Measurements from ENCODE around the gene PTH1R. TPM values are rescaled to one million over a fixed set of nuclear protein-coding genes. Genes with fewer than 3 reads are reported as not detected.

The PTH1R gene
- total RNA-seq, 1 donor from 2014 or later = 10.3 TPM

DNA sequence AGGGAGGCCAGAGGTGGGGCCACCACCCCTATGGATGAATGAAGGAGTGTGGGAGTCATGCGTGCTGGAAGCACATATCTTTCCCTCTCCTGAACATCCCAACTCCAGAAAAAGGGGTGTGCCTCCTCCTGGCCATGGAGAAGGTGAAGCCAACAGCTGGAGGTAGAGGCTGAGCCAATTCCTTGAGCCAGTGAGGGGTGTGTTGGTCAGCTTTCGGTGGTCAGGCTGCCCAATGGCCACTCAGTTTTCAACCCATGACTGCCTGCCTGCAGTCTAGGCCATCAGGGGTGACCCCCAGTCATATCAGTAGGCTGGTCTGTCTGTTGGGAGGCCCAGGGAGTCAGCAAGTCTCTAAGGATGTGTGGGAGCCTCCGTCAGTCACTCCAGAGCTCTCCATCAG, 13.6 kb downstream of the PTH1R start:
- H3K27ac ChIP-seq = no peak overlapping the region
- peaks cover 0 to 18% of the 10 kb centered on the region in 2 donors for H3K4me1 ChIP-seq
- no peak for DNase-seq (ENCODE audit: low spot score in 2 of 2)
- TF ChIP-seq, protein P1, sequence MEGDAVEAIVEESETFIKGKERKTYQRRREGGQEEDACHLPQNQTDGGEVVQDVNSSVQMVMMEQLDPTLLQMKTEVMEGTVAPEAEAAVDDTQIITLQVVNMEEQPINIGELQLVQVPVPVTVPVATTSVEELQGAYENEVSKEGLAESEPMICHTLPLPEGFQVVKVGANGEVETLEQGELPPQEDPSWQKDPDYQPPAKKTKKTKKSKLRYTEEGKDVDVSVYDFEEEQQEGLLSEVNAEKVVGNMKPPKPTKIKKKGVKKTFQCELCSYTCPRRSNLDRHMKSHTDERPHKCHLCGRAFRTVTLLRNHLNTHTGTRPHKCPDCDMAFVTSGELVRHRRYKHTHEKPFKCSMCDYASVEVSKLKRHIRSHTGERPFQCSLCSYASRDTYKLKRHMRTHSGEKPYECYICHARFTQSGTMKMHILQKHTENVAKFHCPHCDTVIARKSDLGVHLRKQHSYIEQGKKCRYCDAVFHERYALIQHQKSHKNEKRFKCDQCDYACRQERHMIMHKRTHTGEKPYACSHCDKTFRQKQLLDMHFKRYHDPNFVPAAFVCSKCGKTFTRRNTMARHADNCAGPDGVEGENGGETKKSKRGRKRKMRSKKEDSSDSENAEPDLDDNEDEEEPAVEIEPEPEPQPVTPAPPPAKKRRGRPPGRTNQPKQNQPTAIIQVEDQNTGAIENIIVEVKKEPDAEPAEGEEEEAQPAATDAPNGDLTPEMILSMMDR (IDR thresholded peaks at IDR 0.05) = no peak
- no peak overlapping the region for H3K4me3 ChIP-seq
- H3K27me3 ChIP-seq = no peaks in the 10 kb centered on the region
- intact Hi-C loops (cut with DNase I) = no loop called here
- H3K9me3 ChIP-seq = no peaks in the 10 kb centered on the region
- H3K36me3 ChIP-seq = no peaks in the 10 kb centered on the region

DNA sequence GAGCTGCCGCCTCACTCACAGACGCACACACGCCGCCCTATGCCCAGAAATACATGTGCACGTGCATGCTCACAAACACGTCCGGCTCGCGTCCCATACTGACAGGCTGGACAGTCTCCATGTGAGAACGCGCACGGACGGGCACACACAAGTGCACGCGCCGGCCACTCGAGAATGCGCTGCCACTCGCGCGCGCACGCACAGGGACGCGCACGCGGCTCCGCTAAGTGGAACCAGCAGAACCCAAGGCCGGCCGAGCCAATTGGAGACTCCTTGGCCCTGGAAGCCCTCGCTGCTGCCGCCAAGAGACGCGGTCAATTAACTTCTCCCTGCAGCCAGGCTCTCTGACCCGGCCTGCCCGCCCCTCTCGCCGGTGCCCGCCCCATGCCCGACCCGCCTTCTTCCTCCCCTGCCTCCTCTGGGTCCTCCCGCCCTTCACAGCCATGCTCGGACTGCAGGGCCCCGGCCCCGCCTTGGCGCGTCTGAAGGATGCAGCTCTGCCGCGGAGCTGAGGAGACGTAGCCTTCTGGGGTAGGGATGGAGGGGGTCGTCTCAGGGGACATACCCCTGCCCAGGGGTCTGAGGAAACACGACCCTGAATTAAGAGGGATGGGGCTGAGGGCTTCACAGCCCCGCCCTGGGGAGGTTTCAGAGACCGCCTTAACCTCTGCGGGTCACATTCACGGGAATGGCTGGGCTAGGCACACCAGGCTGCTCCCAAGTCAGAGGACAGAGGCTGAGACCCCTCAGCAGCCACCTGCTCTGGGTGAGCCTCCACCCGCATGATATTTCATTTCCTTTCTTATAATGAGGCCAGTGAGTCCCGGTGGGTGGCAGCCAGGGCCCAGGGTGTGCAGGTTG, 15.0 kb downstream of the PTH1R start:
- Histone ChIP-seq H3K4me1 (peaks cover 0 to 18% of the 10 kb centered on the region in 2 donors), H3K9me3 (no peaks in the 10 kb centered on the region), H3K27me3 (no peaks in the 10 kb centered on the region), H3K4me3 (peak overlapping the region; percentile 42 to 54), H3K36me3 (no peaks in the 10 kb centered on the region), H3K27ac (peak overlapping the region in 1 of 2 donors; percentile 61)
- DNase-seq (ENCODE audit: low spot score in 2 of 2) = peak; percentile 53 to 90
- intact Hi-C loops (cut with DNase I) = no loop called here
- TF ChIP-seq, protein P1 (IDR thresholded peaks at IDR 0.05) = no peak

DNA sequence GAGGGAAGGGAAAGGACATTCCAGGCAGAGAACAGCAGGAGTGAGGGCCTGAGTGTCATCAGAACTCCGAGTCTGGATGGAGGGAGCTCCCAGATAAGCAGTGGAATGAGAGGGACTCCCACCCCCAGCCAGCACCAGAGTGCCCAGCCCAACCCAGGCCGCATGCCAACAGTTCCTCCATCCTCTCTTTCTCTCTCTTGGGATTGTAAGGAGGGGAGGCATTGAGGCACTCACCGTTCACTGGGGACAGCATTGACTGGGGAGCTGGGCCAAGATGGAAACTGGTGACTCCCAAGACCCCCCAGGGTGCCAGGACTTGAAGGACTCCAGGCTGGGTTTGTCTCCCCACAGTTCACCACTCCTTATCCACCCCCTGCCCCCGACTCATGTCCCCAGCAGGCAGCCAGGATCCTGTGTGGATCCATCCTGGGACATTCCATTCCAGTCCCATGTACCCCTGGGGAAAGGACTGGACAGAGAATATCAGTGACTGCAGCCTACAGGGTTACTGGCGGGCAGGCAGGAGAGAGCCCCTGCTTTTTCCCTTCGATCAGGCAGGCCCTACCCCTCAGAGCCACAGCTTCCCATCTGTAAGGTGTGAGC, 15.7 kb downstream of the PTH1R start:
- intact Hi-C loops (cut with DNase I) = no loop called here
- DNase-seq (ENCODE audit: low spot score in 2 of 2) = no peak
- no peaks in the 10 kb centered on the region for H3K9me3 ChIP-seq

DNA sequence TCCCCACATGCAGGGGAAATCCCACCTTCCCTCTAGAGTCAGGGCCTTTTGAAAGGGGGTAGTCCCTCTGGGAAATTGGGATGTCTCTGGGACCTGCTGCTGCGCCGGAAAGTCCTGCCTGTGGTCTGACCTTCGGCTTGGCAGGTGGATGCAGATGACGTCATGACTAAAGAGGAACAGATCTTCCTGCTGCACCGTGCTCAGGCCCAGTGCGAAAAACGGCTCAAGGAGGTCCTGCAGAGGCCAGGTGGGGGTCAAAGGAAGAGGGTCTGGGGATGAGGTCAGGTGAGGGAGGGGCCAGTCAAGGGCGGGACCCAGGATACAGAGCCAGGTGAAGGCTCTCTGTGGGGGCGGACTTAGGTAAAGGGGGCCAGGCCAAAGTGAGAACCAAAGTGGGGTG, 16.2 kb downstream of the PTH1R start:
- Histone ChIP-seq H3K27ac (no peak overlapping the region), H3K27me3 (no peaks in the 10 kb centered on the region), H3K4me1 (peaks cover 0 to 26% of the 10 kb centered on the region in 2 donors), H3K9me3 (no peaks in the 10 kb centered on the region), H3K36me3 (no peaks in the 10 kb centered on the region), H3K4me3 (no peak overlapping the region)
- no peak for DNase-seq (ENCODE audit: low spot score in 2 of 2)
- intact Hi-C loops (cut with DNase I) = no loop called here
- TF ChIP-seq, protein P1 (IDR thresholded peaks at IDR 0.05) = no peak

More for the DNA sequence above, 15.7 kb downstream of the PTH1R start:
- peaks cover 0 to 21% of the 10 kb centered on the region in 2 donors for H3K4me1 ChIP-seq
- H3K27ac ChIP-seq = peak overlapping the region in 1 of 2 donors; percentile 61
- no peaks in the 10 kb centered on the region for H3K27me3 ChIP-seq
- TF ChIP-seq, protein P1 (IDR thresholded peaks at IDR 0.05) = no peak
- H3K36me3 ChIP-seq = no peaks in the 10 kb centered on the region
- H3K4me3 ChIP-seq = peak overlapping the region in 1 of 2 donors; percentile 54

DNA sequence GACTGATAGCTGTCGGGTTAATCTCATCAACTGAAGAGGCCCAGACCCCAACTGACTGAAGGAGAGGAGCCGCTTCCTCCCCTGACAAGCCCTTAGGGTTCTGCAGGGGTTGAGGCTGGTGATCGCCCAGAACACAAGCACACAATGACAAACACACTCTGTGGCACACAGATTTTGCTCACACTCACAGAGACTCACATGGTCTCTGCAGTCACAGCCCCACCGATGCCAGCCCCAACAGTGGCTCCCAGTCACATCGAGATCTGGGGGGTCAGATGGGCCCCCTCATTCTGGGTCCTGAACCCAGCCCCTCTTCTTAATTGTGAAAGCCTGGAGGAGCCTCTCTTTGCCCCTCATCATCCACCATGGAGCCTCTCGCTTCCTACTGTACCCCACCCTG, 16.7 kb downstream of the PTH1R start:
- intact Hi-C loops (cut with DNase I) = no loop called here
- TF ChIP-seq, protein P1 (IDR thresholded peaks at IDR 0.05) = no peak
- Histone ChIP-seq H3K4me3 (no peak overlapping the region), H3K36me3 (no peaks in the 10 kb centered on the region), H3K27ac (no peak overlapping the region), H3K9me3 (no peaks in the 10 kb centered on the region), H3K27me3 (no peaks in the 10 kb centered on the region), H3K4me1 (peaks cover 0 to 30% of the 10 kb centered on the region in 2 donors)
- no peak for DNase-seq (ENCODE audit: low spot score in 2 of 2)
